NCI-H69 (cell line): Measurements from ENCODE around the gene PIK3R5.

Experiments
- DNase-seq: peaks from one replicate; lab custom pipeline; 2025; lab: John Stamatoyannopoulos, UW

Gene PIK3R5

GRCh38 chr17:8832711-8833352, 132.7 kb downstream of the PIK3R5 start:
- DNase-seq = peak; percentile 80

DNA sequence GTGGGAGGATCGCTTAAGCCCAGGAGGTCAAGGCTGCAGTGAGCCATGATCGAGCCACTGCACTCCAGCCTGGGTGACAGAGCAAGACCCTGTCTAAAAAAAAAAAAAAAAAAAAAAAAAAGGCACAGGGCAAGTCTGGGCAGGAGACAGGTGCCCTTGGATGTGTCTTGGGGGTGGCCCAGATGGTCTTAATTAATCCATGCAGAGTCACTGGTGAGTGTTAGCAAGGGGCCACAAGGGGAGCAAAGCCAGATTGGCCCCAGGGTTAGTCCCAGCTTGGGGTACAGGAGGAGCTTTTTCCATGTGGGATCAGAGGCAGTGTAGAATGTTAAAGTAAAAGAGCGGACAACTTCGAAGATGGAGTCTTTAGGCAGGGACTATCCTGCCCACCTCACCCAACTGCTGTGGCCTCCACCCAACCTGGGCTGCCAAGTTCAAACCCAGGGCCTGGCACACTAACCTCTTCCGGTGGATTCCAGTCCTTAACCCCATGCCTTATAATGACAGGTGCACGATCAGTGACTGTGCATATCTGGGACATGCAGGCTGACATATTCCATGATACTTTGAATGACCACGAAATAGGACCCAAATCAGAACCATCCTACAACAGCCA, 134.2 kb downstream of the PIK3R5 start:
- DNase-seq = peak; percentile 34

- DNase-seq = no peak
Observed at GRCh38 chr17:8830141-8830540, 135.4 kb downstream of the PIK3R5 start.

GRCh38 chr17:8829036-8829941, 136.2 kb downstream of the PIK3R5 start:
- DNase-seq = no peak
